NCI-H1436 treated with DMSO at 0.1 percent for 48 hours (cell line): ENCODE measurements around the gene KLHL2.

ENCODE experiments used
- DNase-seq: peaks from one replicate; lab custom pipeline; 2025; lab: John Stamatoyannopoulos, UW

KLHL2 gene

DNA sequence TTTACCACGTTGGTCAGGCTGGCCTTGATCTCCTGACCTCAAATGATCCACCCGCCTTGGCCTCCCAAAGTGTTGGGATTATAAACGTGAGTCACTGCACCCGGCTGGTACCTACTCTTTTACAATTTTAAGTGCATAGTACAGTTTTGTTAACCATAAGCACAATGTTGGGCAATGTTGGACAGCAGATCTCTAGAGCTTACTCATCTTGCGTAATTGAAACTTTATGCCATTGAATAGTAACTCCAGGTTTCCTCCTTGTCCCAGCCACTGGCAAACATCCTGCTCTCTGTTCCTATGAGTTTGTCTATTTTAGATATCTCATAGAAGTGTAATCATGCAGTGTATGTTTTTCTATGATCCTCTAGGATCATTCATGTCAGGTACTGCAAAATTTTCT lies 162.2 kb downstream of the KLHL2 start:
- DNase-seq, result no peak

- DNase-seq, result no peak
Observed at GRCh38 chr4:165370530-165370929, 163.2 kb downstream of the KLHL2 start.
